IPS-20b (cell line): ENCODE data around the gene CHAMP1.
A peak's percentile ranks its signal among the peaks of the same experiment; 100 is the strongest.

Experiments
- H3K27ac ChIP-seq: one replicate; pipeline ENCODE4 v1.5.1; 2013; ENCODE audit warnings: low read length
- H3K27me3 ChIP-seq: 2 replicates; pipeline ENCODE4 v1.6.1; 2013; ENCODE audit warnings: mild to moderate bottlenecking, low read length, inconsistent platforms; ENCODE audit not compliant: insufficient read depth
- H3K36me3 ChIP-seq: 2 replicates; pipeline ENCODE4 v1.6.1; 2013; ENCODE audit warnings: low read depth, mild to moderate bottlenecking, inconsistent platforms, low read length, moderate library complexity; ENCODE audit not compliant: insufficient read depth
- H3K4me1 ChIP-seq: 2 replicates; pipeline ENCODE4 v1.6.1; 2013; ENCODE audit warnings: mild to moderate bottlenecking, control low read depth, inconsistent platforms, low read length, moderate library complexity; ENCODE audit not compliant: insufficient read depth
- H3K4me3 ChIP-seq: 2 replicates; pipeline ENCODE4 v1.5.1; 2013; ENCODE audit warnings: mild to moderate bottlenecking, low read length, inconsistent platforms
- H3K9ac ChIP-seq: 2 replicates; pipeline ENCODE4 v1.6.1; 2013; ENCODE audit warnings: low read depth, mild to moderate bottlenecking, inconsistent platforms, low read length, moderate library complexity
- H3K9me3 ChIP-seq: 2 replicates; pipeline ENCODE4 v1.6.1; 2013; ENCODE audit warnings: mild to moderate bottlenecking, low read depth, low read length, inconsistent platforms; ENCODE audit not compliant: insufficient read depth

CHAMP1 gene

DNA sequence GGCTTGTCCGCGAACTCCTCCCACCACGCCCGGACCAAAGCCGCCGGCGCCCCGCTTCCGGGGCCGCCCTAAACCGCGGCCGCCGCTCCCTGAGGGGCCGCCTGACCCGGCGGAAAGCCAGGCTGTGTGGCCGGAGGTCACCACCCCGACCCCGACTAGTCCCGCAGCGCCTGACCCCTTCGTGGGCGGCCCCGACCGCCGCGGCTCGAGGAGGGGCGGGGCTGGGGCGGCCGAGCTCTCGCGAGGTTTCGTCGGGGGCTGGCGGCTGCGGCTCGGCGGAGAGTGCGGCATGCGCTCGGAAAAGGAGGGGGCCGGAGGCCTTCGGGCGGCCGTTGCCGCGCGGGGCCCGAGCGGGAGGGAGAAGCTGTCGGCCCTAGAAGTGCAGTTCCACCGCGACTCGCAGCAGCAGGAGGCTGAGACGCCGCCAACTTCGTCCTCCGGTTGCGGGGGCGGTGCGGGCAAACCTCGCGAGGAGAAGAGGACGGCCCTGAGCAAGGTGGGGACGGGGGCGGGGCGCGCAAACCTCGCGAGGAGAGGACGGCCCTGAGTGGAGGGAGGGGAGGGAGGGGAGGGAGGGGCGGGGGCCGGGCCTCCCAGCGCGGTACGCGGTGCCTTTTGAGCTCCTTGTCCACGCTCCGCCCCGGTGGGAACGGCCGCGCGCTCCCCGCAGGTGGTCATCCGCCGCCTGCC, 32.8 kb upstream of the CHAMP1 start, which contains the start of gene UPF3A:
Gene UPF3A (plus strand): TSS at position 251 of the 690 bp plus-strand sequence. CDS start 39 bp downstream, at position 290.
- Histone ChIP-seq H3K4me1 (peaks cover 14% of the 10 kb centered on the region; the same call in 1 of the 2 replicates), H3K36me3 (peaks cover 53% of the 10 kb centered on the region), H3K4me3 (peak within 1 kb of the TSS; percentile 97), H3K27me3 (no peaks in the 10 kb centered on the region), H3K9me3 (no peaks in the 10 kb centered on the region), H3K9ac (peak within 1 kb of the TSS; percentile 97), H3K27ac (peak within 1 kb of the TSS; percentile 93)

DNA sequence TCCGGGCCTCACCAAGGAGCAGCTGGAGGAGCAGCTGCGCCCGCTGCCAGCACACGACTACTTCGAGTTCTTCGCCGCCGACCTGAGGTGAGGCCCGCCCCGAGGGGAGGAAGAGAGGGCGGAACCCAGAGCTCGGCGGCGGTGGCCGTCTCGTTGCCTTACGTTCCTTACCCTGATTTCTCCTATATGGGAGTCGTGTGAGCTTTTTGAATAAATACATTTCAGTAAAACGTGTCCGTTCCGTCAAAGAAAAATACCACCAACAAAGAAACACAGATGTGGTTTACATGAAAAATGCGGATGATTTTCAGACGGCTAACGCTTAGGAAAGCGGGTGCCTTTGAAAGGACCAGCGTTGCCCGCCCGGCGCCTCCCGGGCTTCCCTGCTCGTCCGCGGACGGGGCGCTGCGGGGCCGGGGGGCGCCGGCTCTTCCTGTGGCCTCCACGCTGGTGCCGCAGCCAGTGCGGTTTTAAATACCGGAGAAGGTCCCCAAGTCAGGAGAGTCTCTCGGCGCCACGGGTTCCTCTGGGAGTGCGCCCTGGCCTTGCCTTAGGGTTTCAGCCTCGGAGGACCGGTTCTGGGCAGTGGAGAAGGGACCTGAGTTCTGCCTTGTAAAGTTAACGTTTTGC, 32.1 kb upstream of the CHAMP1 start:
- Histone ChIP-seq H3K9ac (peak overlapping the region; percentile 97), H3K4me3 (peak overlapping the region; percentile 97), H3K4me1 (peaks cover 14% of the 10 kb centered on the region; the same call in 1 of the 2 replicates), H3K36me3 (peaks cover 56% of the 10 kb centered on the region), H3K9me3 (no peaks in the 10 kb centered on the region), H3K27me3 (no peaks in the 10 kb centered on the region), H3K27ac (peak overlapping the region; percentile 62)

DNA sequence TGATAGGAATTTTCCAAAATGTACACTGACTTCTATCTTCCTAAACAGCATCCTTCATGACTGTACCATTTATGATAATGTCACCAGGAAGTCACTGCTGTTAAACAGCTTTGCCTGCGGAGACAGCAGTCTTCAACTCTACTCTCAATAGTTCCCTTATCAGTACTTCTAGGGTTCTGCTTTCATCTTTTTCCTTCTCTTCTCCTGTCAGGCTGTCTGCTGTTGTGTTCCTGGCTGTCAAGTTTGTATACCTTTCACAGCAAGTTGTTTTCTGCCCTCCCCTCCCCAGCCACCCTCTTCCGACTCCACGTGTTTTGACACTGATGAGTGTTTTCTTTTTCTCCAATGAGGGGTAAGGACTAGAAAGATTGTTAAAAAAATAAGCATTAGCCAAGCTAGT, 30.7 kb upstream of the CHAMP1 start:
- H3K27me3 ChIP-seq = no peaks in the 10 kb centered on the region
- H3K36me3 ChIP-seq = peaks cover 57% of the 10 kb centered on the region
- H3K4me1 ChIP-seq = peaks cover 14% of the 10 kb centered on the region; the same call in 1 of the 2 replicates
- no peak overlapping the region for H3K4me3 ChIP-seq
- no peak overlapping the region for H3K27ac ChIP-seq
- no peak overlapping the region for H3K9ac ChIP-seq
- H3K9me3 ChIP-seq = no peaks in the 10 kb centered on the region

DNA sequence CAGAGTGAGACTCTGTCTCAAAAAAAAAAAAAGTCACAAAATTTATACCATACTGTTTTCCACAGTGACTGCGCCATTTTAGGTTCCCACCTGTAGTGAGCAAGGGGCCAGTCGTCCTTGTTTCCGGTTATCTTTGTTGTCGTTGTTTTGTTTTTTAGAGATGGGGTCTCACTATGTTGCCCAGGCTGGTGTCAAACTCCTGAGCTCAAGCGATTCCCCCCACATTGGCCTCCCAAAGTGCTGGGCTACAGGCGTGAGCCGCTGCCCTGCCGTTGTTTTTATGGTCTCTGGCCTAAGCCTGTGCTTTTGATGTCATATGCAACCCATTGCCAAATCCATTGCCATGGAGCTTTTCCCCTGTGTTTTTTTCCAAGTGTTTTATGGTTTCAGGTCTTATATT, 29.6 kb upstream of the CHAMP1 start:
- Histone ChIP-seq H3K4me3 (no peak overlapping the region), H3K4me1 (peaks cover 14% of the 10 kb centered on the region; the same call in 1 of the 2 replicates), H3K27ac (no peak overlapping the region), H3K36me3 (peaks cover 64% of the 10 kb centered on the region), H3K9ac (no peak overlapping the region), H3K27me3 (no peaks in the 10 kb centered on the region), H3K9me3 (no peaks in the 10 kb centered on the region)

DNA sequence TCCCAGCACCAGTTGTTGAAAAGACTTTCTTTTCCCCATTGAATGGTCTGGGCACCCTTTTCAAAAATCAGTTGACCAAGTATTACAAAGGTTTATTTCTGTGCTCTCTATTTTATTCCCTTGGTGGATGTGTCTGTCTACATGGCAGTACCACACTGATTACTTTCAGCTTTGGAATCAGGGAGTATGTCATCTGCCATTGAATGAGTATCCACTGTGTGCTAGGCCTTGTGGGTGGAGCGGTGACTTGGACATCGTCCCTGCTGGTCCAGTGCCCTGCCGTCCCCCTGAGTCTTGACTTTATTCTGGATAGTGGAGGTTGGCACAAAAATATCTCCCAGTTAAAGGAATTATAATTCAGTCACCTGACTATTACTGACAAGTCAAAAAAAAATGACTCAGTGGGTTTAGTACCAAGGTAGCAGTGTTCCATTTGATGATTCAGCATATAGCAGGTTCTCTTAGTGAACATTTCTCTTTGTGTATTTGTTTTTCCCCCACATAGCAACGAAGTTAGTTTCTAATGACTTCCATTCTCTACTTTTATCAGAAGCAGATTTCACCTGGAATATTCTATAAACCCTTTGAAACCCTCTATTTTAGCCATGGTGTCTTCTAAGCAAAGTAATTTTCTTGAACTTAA, 29.0 kb upstream of the CHAMP1 start:
- no peak overlapping the region for H3K4me3 ChIP-seq
- H3K4me1 ChIP-seq = peaks cover 7% of the 10 kb centered on the region; the same call in 1 of the 2 replicates
- H3K9ac ChIP-seq = no peak overlapping the region
- peaks cover 70% of the 10 kb centered on the region for H3K36me3 ChIP-seq
- H3K9me3 ChIP-seq = no peaks in the 10 kb centered on the region
- H3K27ac ChIP-seq = no peak overlapping the region
- H3K27me3 ChIP-seq = no peaks in the 10 kb centered on the region

DNA sequence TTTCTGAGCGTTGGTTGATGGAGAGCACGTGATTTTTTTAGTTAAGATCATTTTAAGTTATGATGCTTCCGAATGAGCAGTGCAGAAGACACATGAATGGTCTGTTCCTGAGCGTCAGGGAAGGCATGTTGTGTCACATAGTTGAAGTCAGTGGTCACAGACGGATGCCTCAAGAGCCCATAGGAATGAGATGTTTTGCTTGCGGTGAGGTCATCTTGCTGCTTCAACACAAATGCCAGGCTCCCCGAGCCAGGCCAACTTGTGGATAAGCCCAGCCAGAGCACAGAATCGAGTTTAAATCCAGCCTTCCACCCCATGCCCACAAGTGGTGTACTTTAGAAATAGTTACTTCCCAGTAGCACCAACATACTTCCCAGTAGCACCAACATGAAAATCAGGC, 27.5 kb upstream of the CHAMP1 start:
- Histone ChIP-seq H3K9ac (no peak overlapping the region), H3K4me3 (no peak overlapping the region), H3K4me1 (peaks cover 3% of the 10 kb centered on the region; the same call in 1 of the 2 replicates), H3K36me3 (peaks cover 84% of the 10 kb centered on the region), H3K27ac (no peak overlapping the region), H3K27me3 (no peaks in the 10 kb centered on the region), H3K9me3 (no peaks in the 10 kb centered on the region)

DNA sequence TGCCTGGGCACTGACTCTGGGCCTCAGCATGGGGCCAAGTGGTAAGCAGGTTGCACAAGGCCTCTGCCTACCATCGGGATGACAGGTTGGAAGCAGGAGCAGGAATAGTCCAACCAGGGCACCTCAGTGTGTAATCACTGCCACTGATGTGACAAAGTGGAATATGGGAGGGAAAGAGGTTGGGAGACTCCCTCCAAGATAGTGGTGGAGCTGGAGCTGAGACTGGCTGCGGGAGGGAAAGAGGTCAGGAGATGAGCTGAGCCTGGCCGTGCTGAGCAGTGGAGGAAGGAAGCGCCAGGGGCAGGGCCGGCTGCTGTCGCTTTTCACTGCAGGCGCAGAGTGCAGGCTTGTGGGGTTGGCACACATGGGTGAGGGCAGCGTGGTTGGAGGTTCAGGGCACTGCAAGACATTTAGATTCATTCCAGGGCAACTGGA, 26.1 kb upstream of the CHAMP1 start:
- Histone ChIP-seq H3K4me1 (peaks cover 3% of the 10 kb centered on the region; the same call in 1 of the 2 replicates), H3K36me3 (peaks cover 94% of the 10 kb centered on the region), H3K27ac (no peak overlapping the region), H3K27me3 (no peaks in the 10 kb centered on the region), H3K4me3 (no peak overlapping the region), H3K9ac (no peak overlapping the region), H3K9me3 (no peaks in the 10 kb centered on the region)

DNA sequence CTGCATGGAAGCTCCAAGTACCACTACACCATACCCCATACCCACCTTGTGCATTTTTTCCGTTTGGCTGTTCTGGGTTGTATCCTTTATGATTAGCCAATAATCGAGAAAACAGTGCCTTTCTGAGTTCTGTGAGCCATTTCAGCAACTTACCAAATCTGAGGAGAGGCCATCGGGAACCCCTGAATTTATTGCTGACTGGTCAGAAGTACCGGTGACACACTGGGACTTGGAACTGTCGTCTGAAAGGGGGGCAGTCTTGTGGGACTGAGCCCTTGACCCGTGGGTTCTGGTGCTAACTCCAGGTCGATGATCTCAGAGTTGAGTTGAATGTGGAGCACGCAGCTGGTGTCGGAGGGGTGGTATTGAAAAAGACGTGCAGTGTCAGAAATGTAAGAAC, 17.9 kb upstream of the CHAMP1 start:
- peaks cover 81% of the 10 kb centered on the region for H3K36me3 ChIP-seq
- no peak overlapping the region for H3K9ac ChIP-seq

DNA sequence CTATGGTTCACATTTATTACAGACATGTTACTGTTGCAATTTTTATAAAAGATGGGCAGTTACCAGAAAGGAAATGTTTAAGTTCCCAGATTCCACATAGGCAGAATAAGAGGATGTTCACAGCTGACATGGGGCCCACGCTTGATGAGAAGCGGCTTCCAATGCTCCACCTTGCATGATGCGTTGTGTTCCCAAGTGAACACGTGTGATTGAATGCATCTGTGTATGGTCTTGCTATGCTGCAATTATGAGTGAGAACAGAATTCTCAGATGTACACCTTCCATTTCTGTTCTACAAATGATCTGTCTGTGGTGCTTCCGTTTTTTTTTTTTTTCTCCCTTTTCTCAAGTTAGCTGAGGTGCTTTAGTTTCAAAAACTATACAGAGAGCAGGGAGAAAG, 17.4 kb upstream of the CHAMP1 start:
- H3K27ac ChIP-seq = no peak overlapping the region
- peaks cover 81% of the 10 kb centered on the region for H3K36me3 ChIP-seq

More for the DNA sequence above, 17.9 kb upstream of the CHAMP1 start:
- no peaks in the 10 kb centered on the region for H3K27me3 ChIP-seq
- no peaks in the 10 kb centered on the region for H3K4me1 ChIP-seq
- H3K4me3 ChIP-seq = no peak overlapping the region
- H3K9me3 ChIP-seq = no peaks in the 10 kb centered on the region
- H3K27ac ChIP-seq = no peak overlapping the region

DNA sequence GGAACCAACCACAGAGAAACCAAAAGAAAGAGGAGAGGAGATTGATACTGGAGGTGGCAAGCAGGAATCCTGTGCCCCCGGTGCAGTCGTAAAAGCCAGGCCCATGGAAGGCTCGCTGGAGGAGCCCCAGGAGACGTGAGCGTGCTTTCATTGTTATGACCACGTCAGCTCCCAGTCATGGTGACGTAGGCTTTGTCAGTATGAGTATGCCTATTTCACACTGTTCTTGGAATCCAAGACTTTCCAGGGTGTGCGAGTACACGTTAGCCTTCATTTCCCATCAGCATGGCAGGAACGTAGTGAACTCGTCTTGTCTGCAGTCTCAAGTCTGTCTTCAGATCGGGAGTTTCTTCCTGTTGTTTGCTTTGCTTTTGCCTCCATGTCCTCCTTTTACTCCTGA, 15.4 kb upstream of the CHAMP1 start:
- Histone ChIP-seq H3K36me3 (peaks cover 82% of the 10 kb centered on the region), H3K27me3 (no peaks in the 10 kb centered on the region), H3K27ac (no peak overlapping the region), H3K9me3 (no peaks in the 10 kb centered on the region), H3K4me1 (no peaks in the 10 kb centered on the region), H3K9ac (no peak overlapping the region), H3K4me3 (no peak overlapping the region)

More for the DNA sequence above, 17.4 kb upstream of the CHAMP1 start:
- H3K9ac ChIP-seq = no peak overlapping the region
- no peaks in the 10 kb centered on the region for H3K4me1 ChIP-seq
- H3K4me3 ChIP-seq = no peak overlapping the region
- no peaks in the 10 kb centered on the region for H3K9me3 ChIP-seq
- H3K27me3 ChIP-seq = no peaks in the 10 kb centered on the region

DNA sequence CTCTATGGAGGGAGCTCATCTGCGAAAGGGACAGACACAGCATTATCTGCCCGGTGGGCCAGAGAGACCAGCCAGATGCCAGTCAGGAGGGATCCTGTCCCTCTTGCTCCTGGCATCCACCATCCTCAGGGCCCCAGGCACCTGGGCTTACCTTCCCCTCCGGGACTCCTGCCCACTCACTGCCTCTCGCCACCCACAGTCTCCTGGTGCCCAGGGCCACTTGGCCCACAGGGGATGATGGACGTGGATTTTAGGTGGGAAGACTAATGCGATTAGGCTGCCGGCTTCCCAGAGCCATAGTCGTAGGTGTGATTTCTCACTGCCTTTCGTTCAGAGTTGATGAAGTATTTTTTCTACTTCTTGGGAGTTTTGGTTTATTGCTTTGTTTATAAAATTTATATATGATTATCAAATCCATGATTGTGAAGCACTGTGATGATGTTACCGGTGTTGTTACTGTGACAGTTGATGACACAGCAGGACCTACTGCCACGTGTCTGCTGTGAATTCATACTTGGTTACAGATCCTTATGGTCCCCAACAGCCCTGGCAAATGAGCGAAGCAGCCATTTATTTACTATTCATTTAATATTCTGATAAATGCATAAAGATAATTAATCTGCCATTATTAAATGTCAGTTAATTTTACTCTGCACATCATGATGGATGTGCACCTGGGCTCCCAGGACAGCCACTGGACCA, 14.5 kb upstream of the CHAMP1 start:
- H3K9me3 ChIP-seq = no peaks in the 10 kb centered on the region
- no peak overlapping the region for H3K9ac ChIP-seq
- no peak overlapping the region for H3K4me3 ChIP-seq
- no peak overlapping the region for H3K27ac ChIP-seq
- no peaks in the 10 kb centered on the region for H3K4me1 ChIP-seq
- peaks cover 87% of the 10 kb centered on the region for H3K36me3 ChIP-seq
- no peaks in the 10 kb centered on the region for H3K27me3 ChIP-seq
